IgD-negative memory B cell (primary cell): ENCODE data around the gene NAA40. TPM values are rescaled to one million over a fixed set of nuclear protein-coding genes. Genes with fewer than 3 reads are reported as not detected.
A peak's percentile ranks its signal among the peaks of the same experiment; 100 is the strongest.

Experiments
- H3K27ac Mint-ChIP-seq, 3 donors: one replicate each; pipeline ENCODE4 v1.8.0; 2020 to 2022; ENCODE audit warnings: mild to moderate bottlenecking in 3 of 3, mixed read lengths in 3 of 3, moderate library complexity in 1 of 3
- H3K27me3 Mint-ChIP-seq: one replicate; pipeline ENCODE4 v1.8.0; 2021; ENCODE audit warnings: mixed read lengths
- H3K36me3 Mint-ChIP-seq: one replicate; pipeline ENCODE4 v1.8.0; 2020; ENCODE audit warnings: mild to moderate bottlenecking, mixed read lengths
- H3K4me1 Mint-ChIP-seq, 3 donors: one replicate each; pipeline ENCODE4 v1.8.0; 2020 to 2022; ENCODE audit warnings: mixed read lengths in 3 of 3, mild to moderate bottlenecking in 1 of 3
- H3K4me3 Mint-ChIP-seq, 4 donors: one replicate each; pipeline ENCODE4 v1.8.0; 2020 to 2022; ENCODE audit warnings: mild to moderate bottlenecking in 4 of 4, mixed read lengths in 4 of 4, moderate library complexity in 3 of 4
- H3K9me3 Mint-ChIP-seq, 3 donors: one replicate each; pipeline ENCODE4 v1.8.0; 2020 to 2021; ENCODE audit warnings: mixed read lengths in 3 of 3, mild to moderate bottlenecking in 1 of 3
- polyA plus RNA-seq: library from polyadenylated mRNA; unstranded; fragments of 300-500 nt; fragmentation: Illumina TruSeq; gene quantifications from one replicate; pipeline ENCODE4 v1.2.3, GENCODE V29; 2021

The NAA40 gene
- polyA plus RNA-seq, 1 donor from 2014 or later: 13.9 TPM

DNA sequence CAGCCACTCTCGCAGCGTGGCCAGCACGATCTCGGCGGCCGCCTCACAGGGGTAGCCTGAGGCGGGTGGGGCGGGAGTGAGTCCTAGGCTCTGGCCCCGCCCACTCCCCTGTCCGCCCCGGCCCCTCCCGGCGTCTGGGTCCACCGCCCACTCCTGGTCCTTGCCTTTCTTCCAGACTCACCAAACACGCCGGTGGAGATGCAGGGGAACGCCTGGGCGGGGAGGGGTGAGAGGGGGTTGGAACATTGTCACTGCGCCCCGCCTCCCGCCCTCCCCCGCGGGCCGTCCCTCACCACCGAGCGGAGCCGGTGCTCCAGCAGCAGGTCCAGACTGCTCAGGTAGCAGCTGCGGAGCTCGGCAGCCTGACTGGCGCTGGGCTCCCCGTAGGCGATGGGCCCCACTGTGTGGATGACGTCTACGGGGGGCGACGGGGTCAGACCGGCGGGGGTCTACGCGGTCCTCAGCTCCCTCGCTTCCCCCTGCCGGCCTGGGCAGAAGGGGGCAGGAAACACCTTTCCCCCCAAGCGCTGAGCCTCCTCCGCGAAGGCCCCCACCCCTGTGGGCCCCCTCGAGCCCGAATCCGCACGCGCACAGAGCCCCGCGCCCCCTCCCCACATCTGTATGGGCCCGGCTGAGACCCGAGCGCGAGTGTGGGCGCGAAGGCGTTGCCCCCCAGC, 60.7 kb downstream of the NAA40 start:
- peaks cover 3% of the 10 kb centered on the region for H3K36me3 Mint-ChIP-seq
- H3K9me3 Mint-ChIP-seq: no peaks in the 10 kb centered on the region
- H3K4me1 Mint-ChIP-seq: peaks cover 0 to 3% (median 2%) of the 10 kb centered on the region in 3 donors
- no peaks in the 10 kb centered on the region for H3K27me3 Mint-ChIP-seq
- peak overlapping the region; percentile 29 to 84 (median 64) for H3K4me3 Mint-ChIP-seq
- no peak overlapping the region for H3K27ac Mint-ChIP-seq

DNA sequence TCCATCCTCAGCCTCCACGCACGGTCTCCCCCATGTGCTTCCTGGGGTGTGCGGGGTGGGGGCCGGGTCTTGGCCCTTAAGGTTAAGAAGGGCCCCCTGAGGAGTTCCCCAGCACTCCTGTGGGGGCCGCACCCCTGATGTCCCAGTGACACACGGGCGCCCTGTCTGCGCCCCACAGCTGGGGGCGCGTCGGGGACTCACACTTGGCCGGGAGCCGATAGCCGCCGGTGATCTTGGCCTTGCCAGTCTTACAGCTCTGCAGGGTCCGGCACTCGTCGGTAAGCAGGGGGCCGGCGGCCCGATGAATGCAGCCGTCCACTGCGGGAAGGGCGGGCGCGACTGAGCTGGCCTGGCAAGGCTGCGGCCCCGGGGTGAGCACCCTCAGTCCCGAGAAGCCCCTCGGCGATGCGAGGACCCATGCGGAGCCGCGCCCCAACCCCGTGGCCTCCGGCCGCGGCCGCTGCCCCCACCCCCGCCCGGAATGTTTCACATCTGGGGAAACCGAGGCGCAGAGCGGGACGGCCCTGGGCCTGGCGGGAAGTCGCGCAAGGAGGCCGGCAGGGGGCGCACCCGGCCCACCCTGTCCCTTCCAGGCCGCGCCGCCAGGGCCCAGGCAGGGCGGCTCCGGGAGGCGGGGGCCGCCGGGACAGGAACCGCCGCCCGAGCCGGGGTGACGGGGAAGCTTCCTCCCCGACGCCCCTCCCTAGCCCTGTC, 61.4 kb downstream of the NAA40 start:
- Mint-ChIP-seq H3K27ac (no peak overlapping the region), H3K4me3 (peak overlapping the region; percentile 29 to 84 (median 62)), H3K36me3 (peaks cover 2% of the 10 kb centered on the region), H3K4me1 (peaks cover 0 to 3% (median 2%) of the 10 kb centered on the region in 3 donors), H3K27me3 (no peaks in the 10 kb centered on the region), H3K9me3 (no peaks in the 10 kb centered on the region)

DNA sequence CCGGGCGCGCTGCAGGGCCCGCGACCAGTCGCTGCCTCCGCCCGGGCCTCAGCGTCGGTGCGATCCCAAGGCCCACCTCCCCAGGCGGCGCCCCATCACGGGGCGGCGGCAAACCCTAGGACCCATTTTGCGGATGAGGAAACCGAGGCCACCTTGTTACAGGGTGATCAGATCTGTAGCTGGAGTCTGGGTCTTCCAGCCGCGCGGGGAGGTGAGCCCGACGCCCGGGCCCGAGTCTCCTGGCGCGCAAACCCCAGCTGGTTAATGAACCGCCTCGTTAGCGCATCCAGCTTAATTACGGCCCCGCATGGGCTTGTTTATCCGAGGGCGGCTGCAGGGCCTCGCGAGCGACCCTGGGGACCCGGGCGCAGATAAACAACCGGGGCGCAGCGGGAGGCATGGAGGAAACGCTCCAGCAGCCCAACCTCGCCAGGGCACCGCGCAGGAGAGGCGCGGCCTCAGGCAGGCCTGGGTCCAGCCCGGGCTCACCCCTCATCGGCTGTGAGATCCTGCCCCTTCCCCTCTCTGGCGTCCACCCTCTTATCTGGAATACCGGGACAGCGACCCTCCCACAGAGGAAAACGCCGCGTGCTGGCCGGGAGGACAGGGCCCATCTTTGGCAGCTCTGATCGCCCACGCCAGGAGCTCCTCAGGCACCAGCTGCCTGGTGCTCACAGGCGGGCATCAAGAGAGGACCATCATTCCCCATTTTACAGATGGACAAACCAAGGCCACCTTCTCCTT, 62.1 kb downstream of the NAA40 start:
- Mint-ChIP-seq H3K27ac (no peak overlapping the region), H3K4me1 (peaks cover 0 to 3% (median 2%) of the 10 kb centered on the region in 3 donors), H3K36me3 (peaks cover 2% of the 10 kb centered on the region), H3K9me3 (no peaks in the 10 kb centered on the region), H3K4me3 (peak overlapping the region in 3 of 4 donors; percentile 1 to 70 (median 58)), H3K27me3 (no peaks in the 10 kb centered on the region)

DNA sequence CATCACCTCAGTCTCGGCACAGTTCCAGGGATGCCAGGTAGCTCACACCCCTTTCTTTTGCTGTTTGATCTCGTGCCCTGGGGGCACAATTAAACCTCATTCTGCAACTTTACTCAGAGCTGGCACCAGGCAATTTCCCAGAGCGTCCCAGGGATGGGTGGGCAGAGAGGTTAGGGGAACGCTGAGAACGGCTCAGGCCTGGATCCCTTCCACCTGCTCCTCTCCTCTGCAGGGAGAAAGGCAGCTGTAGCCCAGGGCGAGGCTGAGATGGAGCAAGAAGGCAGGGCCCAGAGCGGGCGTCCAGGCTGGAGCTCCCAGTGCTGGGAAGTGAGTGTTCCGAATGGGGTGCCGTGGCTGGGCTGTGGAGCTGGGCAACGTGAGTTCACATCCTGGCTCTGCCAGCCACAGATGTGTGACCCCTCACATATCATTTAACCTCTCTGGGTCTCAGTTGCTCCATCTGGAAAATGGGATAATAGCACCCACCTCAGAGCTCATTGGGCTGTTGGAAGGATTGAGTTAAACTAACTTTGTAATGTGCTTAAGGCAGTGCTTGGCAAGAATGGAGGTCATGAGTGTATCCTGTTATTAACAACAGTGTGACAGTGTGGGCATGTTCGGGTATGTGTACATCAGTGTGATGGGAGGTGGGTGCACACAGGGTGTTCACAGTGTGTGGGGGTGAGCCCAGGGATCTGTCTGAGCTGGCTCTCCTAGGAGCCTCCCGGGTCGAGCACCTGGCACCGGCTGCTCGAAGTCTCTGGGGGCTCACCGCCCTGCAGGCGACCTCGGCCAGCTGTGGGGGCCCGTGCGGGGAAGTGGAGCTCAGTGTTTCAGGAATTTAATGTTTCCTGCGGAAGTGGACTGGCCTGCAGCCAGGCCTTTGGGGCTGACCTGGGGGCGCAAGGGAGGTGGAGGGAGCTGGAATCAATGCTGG, 63.0 kb downstream of the NAA40 start:
- Mint-ChIP-seq H3K9me3 (no peaks in the 10 kb centered on the region), H3K27me3 (peaks cover 6% of the 10 kb centered on the region), H3K36me3 (peaks cover 2% of the 10 kb centered on the region), H3K4me3 (peak overlapping the region in 3 of 4 donors; percentile 1 to 70 (median 58)), H3K4me1 (peaks cover 0 to 5% (median 2%) of the 10 kb centered on the region in 3 donors), H3K27ac (no peak overlapping the region)

DNA sequence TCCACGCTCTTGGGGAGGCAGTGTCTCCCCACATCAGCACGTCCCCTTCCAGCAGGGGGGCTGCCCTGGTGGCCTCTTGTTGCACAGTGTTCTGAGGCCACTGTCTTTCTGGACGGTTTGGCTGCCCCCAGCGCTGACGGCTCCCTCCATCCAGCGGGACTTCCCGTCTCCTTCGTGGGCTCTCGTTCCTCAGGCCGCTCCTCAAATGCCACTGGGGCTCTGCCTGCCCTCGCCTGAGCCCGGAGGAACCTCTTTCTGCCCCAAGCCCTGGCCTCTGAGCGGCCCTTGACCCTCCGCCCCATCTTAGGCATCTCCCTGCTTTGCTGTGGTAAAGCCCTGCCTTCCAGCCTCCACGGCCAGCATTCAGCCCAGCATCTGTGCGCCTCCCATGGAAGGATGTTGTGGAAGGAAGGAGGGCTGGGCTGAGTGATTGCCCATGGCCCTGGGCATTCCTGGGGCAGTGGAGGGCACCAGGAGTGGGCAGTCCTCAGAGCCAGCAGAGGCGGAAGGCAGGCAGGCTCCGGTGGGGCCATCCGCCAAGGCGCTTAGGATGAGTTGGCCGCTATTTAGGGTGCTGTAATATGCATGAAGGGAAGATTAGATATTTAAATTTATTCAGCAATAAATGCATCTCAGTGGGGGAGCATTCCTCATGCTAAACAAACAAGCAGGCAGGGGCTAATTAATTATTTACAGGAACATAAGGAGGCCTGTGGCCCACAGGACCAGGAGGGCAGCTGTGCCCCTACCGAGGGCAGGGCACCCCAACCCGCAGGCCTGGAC, 65.2 kb downstream of the NAA40 start:
- H3K9me3 Mint-ChIP-seq: no peaks in the 10 kb centered on the region
- H3K4me1 Mint-ChIP-seq: peaks cover 0 to 10% (median 0%) of the 10 kb centered on the region in 3 donors
- no peak overlapping the region for H3K27ac Mint-ChIP-seq
- no peaks in the 10 kb centered on the region for H3K36me3 Mint-ChIP-seq
- H3K4me3 Mint-ChIP-seq: no peak overlapping the region
- peaks cover 24% of the 10 kb centered on the region for H3K27me3 Mint-ChIP-seq

DNA sequence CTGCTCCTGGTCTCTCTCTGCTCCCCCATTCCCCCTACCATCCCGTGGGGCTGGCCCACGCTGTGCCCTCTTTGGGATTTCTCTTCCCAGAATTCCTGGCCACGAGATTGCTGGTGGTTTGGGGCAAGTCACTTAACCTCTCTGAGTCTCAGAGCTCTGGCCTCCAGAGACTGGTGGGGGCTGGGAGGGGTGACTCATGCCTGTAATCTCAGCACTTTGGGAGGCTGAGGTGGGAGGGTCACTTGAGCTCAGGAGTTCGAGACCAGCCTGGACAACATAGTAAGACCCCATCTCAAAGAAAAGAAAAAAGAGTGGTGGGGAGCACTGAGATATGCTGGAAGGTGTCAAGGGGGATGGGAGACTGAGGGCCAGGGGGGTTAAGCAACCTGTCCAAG, 65.8 kb downstream of the NAA40 start:
- Mint-ChIP-seq H3K4me3 (no peak overlapping the region), H3K27me3 (peaks cover 24% of the 10 kb centered on the region), H3K9me3 (no peaks in the 10 kb centered on the region), H3K36me3 (no peaks in the 10 kb centered on the region), H3K4me1 (peaks cover 0 to 10% (median 0%) of the 10 kb centered on the region in 3 donors), H3K27ac (no peak overlapping the region)

DNA sequence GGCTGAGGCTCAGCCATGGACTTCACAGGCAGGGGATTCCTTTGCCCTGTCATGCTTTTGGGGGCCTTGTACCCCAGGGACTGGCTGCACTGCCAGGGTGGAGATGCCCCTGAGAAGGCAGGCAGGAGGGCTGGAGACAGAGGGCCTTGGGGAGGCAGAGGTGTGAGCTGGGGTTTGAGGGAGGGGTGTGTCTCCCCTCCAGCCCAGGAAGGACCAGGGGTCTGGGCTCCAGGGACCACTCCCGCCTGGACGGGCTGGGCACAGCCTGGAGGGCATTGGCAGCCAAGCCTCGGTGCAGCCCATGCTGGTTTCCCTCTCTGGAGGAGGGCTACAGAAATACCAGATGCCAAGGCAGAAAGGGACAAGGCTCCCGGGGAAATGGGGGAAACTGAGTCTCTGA, 66.9 kb downstream of the NAA40 start:
- Mint-ChIP-seq H3K27me3 (peaks cover 24% of the 10 kb centered on the region), H3K27ac (no peak overlapping the region), H3K4me3 (no peak overlapping the region), H3K4me1 (peaks cover 0 to 10% (median 0%) of the 10 kb centered on the region in 3 donors), H3K36me3 (no peaks in the 10 kb centered on the region), H3K9me3 (no peaks in the 10 kb centered on the region)

DNA sequence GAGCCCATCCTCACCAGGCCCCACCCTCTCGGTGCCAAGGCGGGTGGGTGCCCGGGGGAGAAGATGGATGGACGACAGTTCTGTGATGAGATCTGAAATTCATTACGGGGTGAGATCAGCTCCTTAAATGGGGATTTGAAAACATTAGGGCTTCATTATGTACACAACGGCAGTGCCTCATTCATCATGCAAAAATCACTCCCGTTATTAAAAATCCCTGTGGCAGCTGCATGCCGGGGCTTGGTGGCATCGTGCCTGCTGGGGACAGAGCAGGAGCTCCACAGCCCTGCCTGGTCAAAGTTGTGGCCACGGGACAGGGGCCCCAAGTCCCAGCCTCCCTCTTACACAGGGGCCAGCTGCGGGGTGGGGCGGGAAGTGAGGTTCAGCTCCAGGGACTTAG, 67.6 kb downstream of the NAA40 start:
- Mint-ChIP-seq H3K4me1 (peaks cover 0 to 6% (median 0%) of the 10 kb centered on the region in 3 donors), H3K36me3 (no peaks in the 10 kb centered on the region), H3K4me3 (peak overlapping the region in 1 of 4 donors; percentile 45), H3K9me3 (no peaks in the 10 kb centered on the region), H3K27ac (no peak overlapping the region), H3K27me3 (peaks cover 24% of the 10 kb centered on the region)

Other genes with a start within 250 kb of the NAA40 start
- gene ZFTA, start 170.2 kb upstream of the NAA40 start, polyA plus RNA-seq: 0.39 TPM
- 0.94 TPM for gene SPINDOC, start 125.5 kb upstream of the NAA40 start, polyA plus RNA-seq
- gene MARK2, start 99.9 kb upstream of the NAA40 start, polyA plus RNA-seq: 50.8 TPM
- gene RCOR2, start 21.8 kb upstream of the NAA40 start, polyA plus RNA-seq: not detected
- gene COX8A, start 35.6 kb downstream of the NAA40 start, polyA plus RNA-seq: 298 TPM
- 117 TPM for gene OTUB1, start 47.4 kb downstream of the NAA40 start, polyA plus RNA-seq
- gene FLRT1, start 96.9 kb downstream of the NAA40 start, polyA plus RNA-seq: not detected
- gene MACROD1, start 227.1 kb downstream of the NAA40 start, polyA plus RNA-seq: 9.7 TPM
- gene STIP1, start 247.2 kb downstream of the NAA40 start, polyA plus RNA-seq: 102 TPM